Measurements from ENCODE around the gene TMC6. TPM values are rescaled to one million over a fixed set of nuclear protein-coding genes. Genes with fewer than 3 reads are reported as not detected.

The TMC6 gene
- total RNA-seq, 1 experiment from 2014 or later: 58.0 TPM

DNA sequence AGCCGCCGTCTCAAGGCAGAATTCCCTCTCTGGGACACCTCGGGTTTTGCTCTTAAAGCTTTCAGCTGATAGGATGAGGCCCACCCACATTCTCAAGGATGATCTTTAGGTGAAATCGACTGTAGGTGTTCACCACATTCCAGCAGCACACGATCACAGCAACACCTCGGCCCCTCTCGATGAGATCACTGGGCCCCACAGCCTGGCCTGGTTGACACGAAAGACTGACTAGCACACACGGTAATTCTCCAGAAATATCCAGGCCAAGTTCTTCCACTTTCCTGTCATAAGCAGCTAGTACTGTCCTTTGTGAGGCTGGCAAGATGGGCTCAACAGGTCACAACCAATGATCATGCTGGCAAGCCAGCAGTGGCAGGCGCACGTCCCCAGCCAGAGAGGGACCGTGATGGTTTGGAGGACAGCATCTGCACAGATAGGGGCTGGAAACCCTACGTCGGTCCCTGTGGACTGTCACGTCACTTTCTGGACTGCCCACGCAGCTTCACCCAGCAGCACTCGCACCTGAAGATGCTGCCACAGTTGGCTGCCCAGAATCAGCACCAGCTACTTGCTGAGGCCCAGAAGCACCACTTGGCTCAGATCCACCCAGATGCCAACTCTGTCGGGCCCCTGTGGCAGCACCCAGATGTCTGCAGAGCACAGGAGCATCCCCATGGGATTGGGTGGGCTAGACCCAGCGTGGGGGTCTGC is 17.4 kb downstream of the TMC6 start:
- CTCF ChIA-PET: interaction anchor here (0.6 to 0.7 kb wide), 2 partner anchors 30 to 56 kb away, joined by 3 read pairs; no protein-coding TSS in a partner anchor
- ATAC-seq: no peak
- Histone ChIP-seq H3K9me3 (ENCODE audit: control insufficient read depth, insufficient read depth, low read depth, low read length) (no peaks in the 10 kb centered on the region), H3K27me3 (ENCODE audit: control insufficient read depth, insufficient read depth, low read length) (no peaks in the 10 kb centered on the region), H3K4me1 (ENCODE audit: control insufficient read depth, insufficient read depth, low read length) (no peaks in the 10 kb centered on the region; the same call in 1 of the 2 replicates), H3K27ac (ENCODE audit: low read length) (no peak overlapping the region), H3K36me3 (ENCODE audit: control insufficient read depth, insufficient read depth, low read length) (no peaks in the 10 kb centered on the region), H3K4me3 (ENCODE audit: low read depth in 2 of 2, low read length in 2 of 2) (no peak overlapping the region)
- intact Hi-C loops (cut with micrococcal nuclease; ENCODE audit: unreplicated experiment) (loop anchor here (5.0 kb wide), 1 partner anchor 66 kb away; no protein-coding TSS in a partner anchor), in situ Hi-C loops (cut with HindIII; ENCODE audit: low pct_unique_long_range_greater_than_20kb, low sequenced_read_pairs) (no loop called here)
- POLR2A ChIA-PET: interaction anchor here (0.9 kb wide), 1 partner anchor 10 kb away, joined by 7 read pairs; no protein-coding TSS in a partner anchor
- no peak for DNase-seq (ENCODE audit: low read depth, low spot score)
- no TSS peak for BruUV-seq (replicated peaks)
- TF ChIP-seq, protein P1, sequence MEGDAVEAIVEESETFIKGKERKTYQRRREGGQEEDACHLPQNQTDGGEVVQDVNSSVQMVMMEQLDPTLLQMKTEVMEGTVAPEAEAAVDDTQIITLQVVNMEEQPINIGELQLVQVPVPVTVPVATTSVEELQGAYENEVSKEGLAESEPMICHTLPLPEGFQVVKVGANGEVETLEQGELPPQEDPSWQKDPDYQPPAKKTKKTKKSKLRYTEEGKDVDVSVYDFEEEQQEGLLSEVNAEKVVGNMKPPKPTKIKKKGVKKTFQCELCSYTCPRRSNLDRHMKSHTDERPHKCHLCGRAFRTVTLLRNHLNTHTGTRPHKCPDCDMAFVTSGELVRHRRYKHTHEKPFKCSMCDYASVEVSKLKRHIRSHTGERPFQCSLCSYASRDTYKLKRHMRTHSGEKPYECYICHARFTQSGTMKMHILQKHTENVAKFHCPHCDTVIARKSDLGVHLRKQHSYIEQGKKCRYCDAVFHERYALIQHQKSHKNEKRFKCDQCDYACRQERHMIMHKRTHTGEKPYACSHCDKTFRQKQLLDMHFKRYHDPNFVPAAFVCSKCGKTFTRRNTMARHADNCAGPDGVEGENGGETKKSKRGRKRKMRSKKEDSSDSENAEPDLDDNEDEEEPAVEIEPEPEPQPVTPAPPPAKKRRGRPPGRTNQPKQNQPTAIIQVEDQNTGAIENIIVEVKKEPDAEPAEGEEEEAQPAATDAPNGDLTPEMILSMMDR (IDR thresholded peaks at IDR 0.05): no peak
- no peak for TF ChIP-seq POLR2AphosphoS5 (IDR thresholded peaks at IDR 0.05; ENCODE audit: low read depth, low read length)

DNA sequence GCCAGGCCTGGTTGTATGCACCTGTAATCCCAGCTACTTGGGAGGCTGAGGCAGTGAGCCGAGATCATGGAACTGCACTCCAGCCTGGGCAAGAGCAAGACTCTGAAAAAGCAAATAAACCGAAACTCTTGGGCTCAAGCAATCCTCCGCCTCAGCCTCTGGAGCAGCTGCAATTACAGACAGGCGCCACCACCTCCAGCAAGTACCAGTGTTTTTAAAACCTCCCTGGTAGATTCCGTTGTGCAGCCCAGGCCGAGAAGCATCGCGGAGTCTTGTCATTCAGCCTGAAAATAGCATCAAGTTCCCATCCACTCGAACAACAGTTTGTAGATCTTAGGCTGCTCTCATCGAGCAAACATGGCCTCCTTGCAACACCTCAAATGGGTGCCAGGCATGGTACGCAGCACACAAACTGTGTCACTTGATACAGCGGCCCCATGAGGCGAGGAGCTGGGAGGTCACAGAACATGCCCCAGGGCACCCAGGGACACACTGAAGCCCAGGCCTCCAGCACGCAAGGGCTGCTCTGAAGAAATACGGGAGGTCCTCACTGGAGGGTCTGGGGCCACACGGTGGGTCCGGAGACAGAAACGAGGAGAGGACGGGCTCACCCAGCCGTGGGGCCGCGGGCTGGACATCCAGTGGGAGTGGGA is 18.1 kb downstream of the TMC6 start:
- Histone ChIP-seq H3K27ac (ENCODE audit: low read length) (no peak overlapping the region), H3K36me3 (ENCODE audit: control insufficient read depth, insufficient read depth, low read length) (no peaks in the 10 kb centered on the region), H3K9me3 (ENCODE audit: control insufficient read depth, insufficient read depth, low read depth, low read length) (no peaks in the 10 kb centered on the region), H3K4me1 (ENCODE audit: control insufficient read depth, insufficient read depth, low read length) (no peaks in the 10 kb centered on the region; the same call in 1 of the 2 replicates), H3K27me3 (ENCODE audit: control insufficient read depth, insufficient read depth, low read length) (no peaks in the 10 kb centered on the region), H3K4me3 (ENCODE audit: low read depth in 2 of 2, low read length in 2 of 2) (no peak overlapping the region)
- ChIA-PET CTCF (interaction anchor here (0.6 to 0.7 kb wide), 2 partner anchors 31 to 57 kb away, joined by 3 read pairs; no protein-coding TSS in a partner anchor), POLR2A (no interaction called here)
- BruUV-seq (replicated peaks): no TSS peak
- TF ChIP-seq SIN3A (IDR thresholded peaks at IDR 0.05; ENCODE audit: borderline replicate concordance, insufficient read depth, low read depth, low read length) (no peak), TCF7L2 (IDR thresholded peaks at IDR 0.05; ENCODE audit: low read depth, low read length) (no peak), POLR2AphosphoS5 (IDR thresholded peaks at IDR 0.05; ENCODE audit: low read depth, low read length) (no peak)
- TF ChIP-seq, protein P2, sequence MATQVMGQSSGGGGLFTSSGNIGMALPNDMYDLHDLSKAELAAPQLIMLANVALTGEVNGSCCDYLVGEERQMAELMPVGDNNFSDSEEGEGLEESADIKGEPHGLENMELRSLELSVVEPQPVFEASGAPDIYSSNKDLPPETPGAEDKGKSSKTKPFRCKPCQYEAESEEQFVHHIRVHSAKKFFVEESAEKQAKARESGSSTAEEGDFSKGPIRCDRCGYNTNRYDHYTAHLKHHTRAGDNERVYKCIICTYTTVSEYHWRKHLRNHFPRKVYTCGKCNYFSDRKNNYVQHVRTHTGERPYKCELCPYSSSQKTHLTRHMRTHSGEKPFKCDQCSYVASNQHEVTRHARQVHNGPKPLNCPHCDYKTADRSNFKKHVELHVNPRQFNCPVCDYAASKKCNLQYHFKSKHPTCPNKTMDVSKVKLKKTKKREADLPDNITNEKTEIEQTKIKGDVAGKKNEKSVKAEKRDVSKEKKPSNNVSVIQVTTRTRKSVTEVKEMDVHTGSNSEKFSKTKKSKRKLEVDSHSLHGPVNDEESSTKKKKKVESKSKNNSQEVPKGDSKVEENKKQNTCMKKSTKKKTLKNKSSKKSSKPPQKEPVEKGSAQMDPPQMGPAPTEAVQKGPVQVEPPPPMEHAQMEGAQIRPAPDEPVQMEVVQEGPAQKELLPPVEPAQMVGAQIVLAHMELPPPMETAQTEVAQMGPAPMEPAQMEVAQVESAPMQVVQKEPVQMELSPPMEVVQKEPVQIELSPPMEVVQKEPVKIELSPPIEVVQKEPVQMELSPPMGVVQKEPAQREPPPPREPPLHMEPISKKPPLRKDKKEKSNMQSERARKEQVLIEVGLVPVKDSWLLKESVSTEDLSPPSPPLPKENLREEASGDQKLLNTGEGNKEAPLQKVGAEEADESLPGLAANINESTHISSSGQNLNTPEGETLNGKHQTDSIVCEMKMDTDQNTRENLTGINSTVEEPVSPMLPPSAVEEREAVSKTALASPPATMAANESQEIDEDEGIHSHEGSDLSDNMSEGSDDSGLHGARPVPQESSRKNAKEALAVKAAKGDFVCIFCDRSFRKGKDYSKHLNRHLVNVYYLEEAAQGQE (IDR thresholded peaks at IDR 0.05; ENCODE audit: insufficient read depth in 1 of 2, low read depth in 2 of 2, low read length in 1 of 2): no peak
- TF ChIP-seq, protein P1 (IDR thresholded peaks at IDR 0.05): no peak
- intact Hi-C loops (cut with micrococcal nuclease; ENCODE audit: unreplicated experiment): loop anchor here (5.0 kb wide), 1 partner anchor 67 kb away; no protein-coding TSS in a partner anchor
- DNase-seq (ENCODE audit: low read depth, low spot score): no peak
- in situ Hi-C loops (cut with HindIII; ENCODE audit: low pct_unique_long_range_greater_than_20kb, low sequenced_read_pairs): no loop called here
- no peak for ATAC-seq
